Measurements from ENCODE around the gene LSM14A. TPM values are rescaled to one million over a fixed set of nuclear protein-coding genes. Genes with fewer than 3 reads are reported as not detected.
"Not testable (repeated sequence)": the region's sequence is repeated elsewhere in the genome, so short reads cannot be mapped to it uniquely, and the experiment has no call there.

LSM14A gene
- 67.9 and 76.9 TPM in 2 replicates for total RNA-seq

GRCh38 chr19:34171877-34172660, at the start of gene LSM14A:
Gene LSM14A (plus strand): TSS chr19:34172504. CDS start chr19:34172643, 139 bp downstream.
- peak within 1 kb of the TSS; percentile 87 for H3K4me3 ChIP-seq (ENCODE audit: low read depth, low read length)
- no peak for TF ChIP-seq CTCF (conservative IDR thresholded peaks at IDR 0.05; ENCODE audit: low read depth, low read length)
- DNase-seq (ENCODE audit: low read depth): no peak

DNA sequence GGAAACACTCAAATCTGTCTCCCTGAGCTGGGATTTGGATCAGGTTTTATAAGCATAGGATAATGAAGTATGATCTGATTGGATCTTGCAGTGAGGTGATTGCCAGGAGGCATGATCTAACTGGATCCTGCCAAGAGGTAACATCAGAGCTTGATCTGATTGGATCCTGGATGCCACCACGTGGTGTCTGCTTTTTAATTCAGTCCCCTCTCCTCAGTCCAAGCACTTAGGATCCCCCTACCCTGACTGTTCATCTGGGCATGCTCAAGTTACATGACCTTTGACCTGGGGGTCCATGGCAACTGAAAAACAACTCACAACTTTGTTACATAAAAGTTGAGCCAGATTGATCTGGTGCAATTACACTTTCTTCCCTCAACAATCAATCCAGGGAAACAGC, 47.5 kb upstream of the LSM14A start:
- no peak for DNase-seq (ENCODE audit: low read depth)
- H3K4me3 ChIP-seq (ENCODE audit: low read depth, low read length): no peak overlapping the region
- no peak for TF ChIP-seq CTCF (conservative IDR thresholded peaks at IDR 0.05; ENCODE audit: low read depth, low read length)

DNA sequence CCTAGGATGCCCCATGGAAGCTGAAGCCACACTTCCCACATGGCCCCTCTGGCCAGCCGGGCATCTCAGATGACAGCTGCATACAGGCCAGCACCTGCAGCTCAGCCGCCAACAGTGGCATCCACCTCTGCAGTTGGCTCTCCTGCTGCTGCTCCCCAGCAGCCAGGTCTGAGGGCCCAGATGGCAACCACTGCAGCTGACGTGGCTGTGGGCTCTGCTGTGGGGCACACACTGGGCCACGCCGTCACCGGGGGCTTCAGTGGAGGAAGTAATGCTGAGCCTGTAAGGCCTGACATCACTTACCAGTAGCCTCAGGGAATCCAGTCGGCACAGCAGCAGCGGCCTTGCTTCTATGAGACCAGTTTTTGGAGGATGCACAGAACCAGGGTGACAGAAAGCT, 45.3 kb upstream of the LSM14A start:
- no peak for DNase-seq (ENCODE audit: low read depth)
- TF ChIP-seq CTCF (conservative IDR thresholded peaks at IDR 0.05; ENCODE audit: low read depth, low read length): no peak
- H3K4me3 ChIP-seq (ENCODE audit: low read depth, low read length): no peak overlapping the region

DNA sequence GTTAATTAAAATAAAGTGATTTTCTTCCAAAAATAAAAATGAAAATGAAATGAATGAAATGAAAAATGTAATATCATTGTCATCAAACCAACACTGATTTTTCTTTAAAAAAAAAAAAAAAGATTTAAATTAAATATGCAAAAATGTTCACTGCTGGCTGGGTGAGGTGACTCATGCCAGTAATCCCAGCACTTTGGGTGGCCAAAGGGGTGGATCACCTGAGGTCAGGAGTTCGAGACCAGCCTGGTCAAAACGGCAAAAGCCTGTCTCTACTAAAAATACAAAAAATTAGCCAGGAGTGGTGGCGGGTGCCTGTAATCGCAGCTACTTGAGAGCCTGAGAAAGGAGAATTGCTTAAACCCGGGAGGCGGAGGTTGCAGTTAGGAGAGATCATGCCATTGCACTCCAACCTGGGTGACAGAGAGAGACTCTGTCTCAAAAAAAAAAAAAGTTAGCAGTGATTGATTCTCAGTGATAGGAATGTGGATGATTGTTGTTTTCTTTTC, 44.6 kb upstream of the LSM14A start:
- DNase-seq (ENCODE audit: low read depth): no peak
- H3K4me3 ChIP-seq (ENCODE audit: low read depth, low read length): no peak overlapping the region
- no peak for TF ChIP-seq CTCF (conservative IDR thresholded peaks at IDR 0.05; ENCODE audit: low read depth, low read length)

- TF ChIP-seq CTCF (conservative IDR thresholded peaks at IDR 0.05; ENCODE audit: low read depth, low read length): no peak
- DNase-seq (ENCODE audit: low read depth): no peak
Measured at GRCh38 chr19:34128558-34129250, 43.6 kb upstream of the LSM14A start.

DNA sequence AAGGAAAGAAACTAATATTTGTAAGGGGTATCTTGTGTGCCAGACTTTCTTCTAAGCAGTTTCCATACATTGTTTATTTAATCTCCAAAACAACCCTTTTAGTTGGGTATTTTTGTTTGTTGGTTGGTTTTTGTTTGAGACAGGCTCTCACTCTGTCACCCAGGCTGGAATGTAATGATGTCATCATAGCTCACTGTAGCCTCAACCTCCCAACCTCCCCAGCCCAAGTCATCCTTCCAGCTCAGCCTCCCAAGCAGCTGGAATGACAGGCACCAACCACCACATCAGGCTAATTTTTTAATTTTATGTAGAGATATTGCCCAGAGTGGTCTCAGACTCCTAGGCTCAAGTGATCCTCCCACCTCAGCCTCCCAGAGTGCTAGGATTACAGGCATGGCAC, 41.2 kb upstream of the LSM14A start:
- no peak for TF ChIP-seq CTCF (conservative IDR thresholded peaks at IDR 0.05; ENCODE audit: low read depth, low read length)
- no peak for DNase-seq (ENCODE audit: low read depth)
- no peak overlapping the region for H3K4me3 ChIP-seq (ENCODE audit: low read depth, low read length)

More at GRCh38 chr19:34128558-34129250, 43.6 kb upstream of the LSM14A start:
- no peak overlapping the region for H3K4me3 ChIP-seq (ENCODE audit: low read depth, low read length)

- not testable (repeated sequence) for DNase-seq (ENCODE audit: low read depth); H3K4me3 ChIP-seq (ENCODE audit: low read depth, low read length)
Measured at GRCh38 chr19:34132145-34132544, 40.2 kb upstream of the LSM14A start.

GRCh38 chr19:34132706-34133105, 39.6 kb upstream of the LSM14A start:
- H3K4me3 ChIP-seq (ENCODE audit: low read depth, low read length); DNase-seq (ENCODE audit: low read depth): not testable (repeated sequence)
